GOT3 (cell line): ENCODE results near the gene CD244.
"Not testable (repeated sequence)": the region's sequence is repeated elsewhere in the genome, so short reads cannot be mapped to it uniquely, and the experiment has no call there.

ENCODE experiments used
- DNase-seq: peaks from one replicate; lab custom pipeline; 2025; ENCODE audit warnings: mixed read lengths; lab: John Stamatoyannopoulos, UW

The CD244 gene

GRCh38 chr1:160879056-160879455 lies 16.4 kb upstream of the CD244 start:
- DNase-seq, result no peak

GRCh38 chr1:160877221-160877620 lies 14.5 kb upstream of the CD244 start:
- DNase-seq, result no peak

GRCh38 chr1:160876311-160876710 lies 13.6 kb upstream of the CD244 start:
- DNase-seq, result no peak

- DNase-seq, result not testable (repeated sequence)
These were observed 12.9 kb upstream of the CD244 start for GRCh38 chr1:160875591-160875990.

- DNase-seq, result no peak
These were observed 12.2 kb upstream of the CD244 start for GRCh38 chr1:160874935-160875334.

GRCh38 chr1:160868141-160868540 lies 5.5 kb upstream of the CD244 start:
- no peak for DNase-seq

GRCh38 chr1:160867651-160868050 lies 5.0 kb upstream of the CD244 start:
- not testable (repeated sequence) for DNase-seq

GRCh38 chr1:160866695-160867260 lies 4.1 kb upstream of the CD244 start:
- DNase-seq, result no peak

- no peak for DNase-seq
These were observed 3.5 kb upstream of the CD244 start for GRCh38 chr1:160866001-160866694.

GRCh38 chr1:160865337-160865736 lies 2.6 kb upstream of the CD244 start:
- no peak for DNase-seq

GRCh38 chr1:160864173-160864572 lies 1.5 kb upstream of the CD244 start:
- no peak for DNase-seq

GRCh38 chr1:160863774-160864131 lies 1.1 kb upstream of the CD244 start:
- no peak for DNase-seq

- no peak for DNase-seq
These were observed 530 bp upstream of the CD244 start for GRCh38 chr1:160863061-160863773.

GRCh38 chr1:160860840-160861505 lies 1.7 kb downstream of the CD244 start:
- DNase-seq, result no peak

- DNase-seq, result no peak
These were observed 3.5 kb downstream of the CD244 start for GRCh38 chr1:160859166-160859565.

- DNase-seq, result no peak
These were observed 4.2 kb downstream of the CD244 start for GRCh38 chr1:160858507-160858906.

GRCh38 chr1:160858097-160858496 lies 4.6 kb downstream of the CD244 start:
- DNase-seq, result no peak

- DNase-seq, result no peak
These were observed 7.3 kb downstream of the CD244 start for GRCh38 chr1:160855181-160855981.

GRCh38 chr1:160853754-160854153 lies 8.9 kb downstream of the CD244 start:
- DNase-seq, result no peak

- DNase-seq, result no peak
These were observed 9.7 kb downstream of the CD244 start for GRCh38 chr1:160853014-160853413.

- no peak for DNase-seq
These were observed 11.7 kb downstream of the CD244 start for GRCh38 chr1:160850993-160851392.

GRCh38 chr1:160850541-160850940 lies 12.1 kb downstream of the CD244 start:
- DNase-seq, result no peak
